Left ventricle myocardium inferior (tissue), 1 donor: Measurements from ENCODE around the gene SPATC1L. TPM values are rescaled to one million over a fixed set of nuclear protein-coding genes. Genes with fewer than 3 reads are reported as not detected.

Experiments
- DNase-seq: peaks from one replicate; pipeline ENCODE4 v3.0.0-alpha.2; 2020
- H3K27ac ChIP-seq: fragments of 200-600 bp; replicated peaks from 2 replicates; pipeline ENCODE4 v1.8.0; 2021
- H3K27me3 ChIP-seq: fragments of 200-600 bp; 2 replicates; pipeline ENCODE4 v1.8.0; 2021; ENCODE audit warnings: low read depth
- H3K36me3 ChIP-seq: fragments of 200-600 bp; 2 replicates; pipeline ENCODE4 v1.8.0; 2021
- H3K4me1 ChIP-seq: fragments of 200-600 bp; 2 replicates; pipeline ENCODE4 v1.8.0; 2021
- H3K4me3 ChIP-seq: fragments of 200-600 bp; 2 replicates; pipeline ENCODE4 v1.8.0; 2021; ENCODE audit warnings: mild to moderate bottlenecking, moderate library complexity
- H3K9me3 ChIP-seq: fragments of 200-600 bp; replicated peaks from 2 replicates; pipeline ENCODE4 v1.8.0; 2021
- intact Hi-C: fragments of 100-400 bp; cut with micrococcal nuclease; formaldehyde crosslinking; loops from one replicate; pipeline ENCODE4 v1.11.0; 2022
- total RNA-seq: library from RNA; stranded (reverse); fragmentation: NEBNext Ultra II Directional; extraction: Animal tissue kit (Norgen Biotek cat#: 25700); gene quantifications from one replicate; pipeline ENCODE4 v1.2.1, GENCODE V29; 2021
- TF ChIP-seq, protein P1 (sequence below): fragments of 200-600 bp; IDR thresholded peaks from 2 replicates; pipeline ENCODE4 v1.8.0; 2021; ENCODE audit warnings: antibody characterized with exemption, mild to moderate bottlenecking, borderline replicate concordance
- donor health status: DM: no; HTN: yes; CAD: no; lungs with severe emphysema.

SPATC1L gene
- total RNA-seq, 1 donor from 2014 or later, result 7.0 TPM

DNA sequence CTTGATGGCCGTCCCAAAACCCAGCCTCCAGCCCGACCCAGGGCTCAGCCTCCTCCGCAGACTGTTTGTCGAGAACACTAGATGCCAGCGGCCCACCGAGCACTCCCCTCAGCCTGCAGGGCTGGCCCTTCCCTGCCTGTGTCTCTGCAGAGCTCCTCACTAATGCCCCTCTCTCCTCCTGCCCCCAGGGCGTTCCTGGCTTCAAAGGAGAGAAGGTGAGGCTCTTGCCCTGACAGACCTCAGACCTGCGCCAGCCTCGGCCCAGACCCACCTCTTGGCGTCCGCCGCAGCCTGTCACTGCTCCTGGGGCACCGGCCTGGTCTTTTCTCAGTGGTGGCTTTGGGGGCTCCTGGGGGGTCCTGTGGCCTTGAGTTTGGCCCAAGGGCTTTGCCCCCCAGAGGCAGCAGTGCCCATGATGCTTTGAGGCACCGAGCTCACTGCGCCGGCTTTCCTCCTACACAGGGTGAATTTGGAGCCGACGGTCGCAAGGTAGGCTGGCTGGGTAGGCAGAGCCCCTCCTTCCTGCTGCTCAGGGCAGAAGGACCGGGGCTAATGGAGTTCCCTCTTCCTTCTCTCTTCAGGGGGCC is 68.0 kb downstream of the SPATC1L start:
- intact Hi-C loops, result no loop called here
- Histone ChIP-seq H3K4me1 (peaks cover under 1% of the 10 kb centered on the region), H3K4me3 (no peak overlapping the region), H3K27me3 (no peaks in the 10 kb centered on the region), H3K9me3 (peaks cover 10% of the 10 kb centered on the region), H3K36me3 (peaks cover 93% of the 10 kb centered on the region), H3K27ac (no peak overlapping the region)
- peak; percentile 8 for DNase-seq
- TF ChIP-seq, protein P1, sequence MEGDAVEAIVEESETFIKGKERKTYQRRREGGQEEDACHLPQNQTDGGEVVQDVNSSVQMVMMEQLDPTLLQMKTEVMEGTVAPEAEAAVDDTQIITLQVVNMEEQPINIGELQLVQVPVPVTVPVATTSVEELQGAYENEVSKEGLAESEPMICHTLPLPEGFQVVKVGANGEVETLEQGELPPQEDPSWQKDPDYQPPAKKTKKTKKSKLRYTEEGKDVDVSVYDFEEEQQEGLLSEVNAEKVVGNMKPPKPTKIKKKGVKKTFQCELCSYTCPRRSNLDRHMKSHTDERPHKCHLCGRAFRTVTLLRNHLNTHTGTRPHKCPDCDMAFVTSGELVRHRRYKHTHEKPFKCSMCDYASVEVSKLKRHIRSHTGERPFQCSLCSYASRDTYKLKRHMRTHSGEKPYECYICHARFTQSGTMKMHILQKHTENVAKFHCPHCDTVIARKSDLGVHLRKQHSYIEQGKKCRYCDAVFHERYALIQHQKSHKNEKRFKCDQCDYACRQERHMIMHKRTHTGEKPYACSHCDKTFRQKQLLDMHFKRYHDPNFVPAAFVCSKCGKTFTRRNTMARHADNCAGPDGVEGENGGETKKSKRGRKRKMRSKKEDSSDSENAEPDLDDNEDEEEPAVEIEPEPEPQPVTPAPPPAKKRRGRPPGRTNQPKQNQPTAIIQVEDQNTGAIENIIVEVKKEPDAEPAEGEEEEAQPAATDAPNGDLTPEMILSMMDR, result no peak

DNA sequence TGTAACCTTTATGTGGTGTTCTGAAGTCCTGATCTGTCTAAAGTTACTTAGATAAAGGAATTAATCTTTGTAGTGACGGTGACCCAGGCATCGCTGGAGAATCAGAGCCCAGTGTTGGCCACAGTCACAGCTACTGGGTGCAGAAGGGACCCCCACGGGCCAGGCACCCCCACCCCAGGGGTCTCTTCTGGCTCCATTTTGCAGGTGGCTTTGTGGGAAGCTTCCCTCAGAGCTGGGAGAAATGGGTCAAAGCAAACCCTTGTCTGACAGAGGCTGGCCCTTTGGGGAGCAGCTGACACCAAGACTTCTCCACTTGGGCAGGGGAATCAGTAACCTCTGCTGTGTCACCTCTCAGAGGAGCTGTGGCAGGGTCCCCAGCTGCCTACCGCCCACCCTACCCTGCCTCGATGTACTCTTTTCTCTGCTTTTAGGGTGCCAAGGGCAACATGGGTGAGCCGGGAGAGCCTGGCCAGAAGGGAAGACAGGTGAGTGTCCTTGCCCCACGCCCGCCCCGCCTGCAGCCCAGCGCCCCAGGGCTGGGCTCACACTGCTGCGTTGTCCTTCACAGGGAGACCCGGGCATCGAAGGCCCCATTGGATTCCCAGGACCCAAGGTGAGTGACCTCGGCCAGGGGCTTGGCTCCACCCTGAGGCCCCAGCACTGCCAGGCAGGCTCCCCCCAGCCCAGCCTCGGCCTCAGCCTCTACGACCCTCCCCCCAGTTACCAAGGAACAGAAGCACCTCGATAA is 68.6 kb downstream of the SPATC1L start:
- TF ChIP-seq, protein P1, result no peak
- Histone ChIP-seq H3K9me3 (peaks cover 10% of the 10 kb centered on the region), H3K27ac (no peak overlapping the region)

DNA sequence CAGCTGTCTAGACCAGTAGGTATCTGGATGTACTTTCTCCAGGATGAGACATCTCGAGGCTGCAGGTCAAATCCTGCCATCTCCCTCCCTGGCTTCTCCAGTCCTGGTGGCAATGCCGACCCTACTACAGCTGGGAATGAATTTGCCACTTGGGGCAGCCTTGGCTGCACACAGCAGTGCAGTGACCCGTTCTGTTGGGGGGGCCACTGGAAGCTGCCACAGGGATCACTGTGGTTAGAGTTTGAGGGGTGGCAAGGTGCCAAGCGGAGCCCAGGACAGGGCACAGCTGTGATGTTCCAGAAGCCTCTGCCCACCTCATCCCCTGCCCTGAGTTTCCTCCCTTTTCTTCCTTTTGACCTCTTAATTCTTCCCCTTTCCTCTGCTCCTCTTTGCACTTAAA is 69.3 kb downstream of the SPATC1L start:
- intact Hi-C loops, result no loop called here
- Histone ChIP-seq H3K27ac (no peak overlapping the region), H3K27me3 (no peaks in the 10 kb centered on the region), H3K36me3 (peaks cover 81% of the 10 kb centered on the region), H3K4me1 (peaks cover 14% of the 10 kb centered on the region), H3K9me3 (peaks cover 10% of the 10 kb centered on the region), H3K4me3 (no peak overlapping the region)
- TF ChIP-seq, protein P1, result no peak
- peak; percentile 10 for DNase-seq

More for the DNA sequence above, 68.6 kb downstream of the SPATC1L start:
- H3K27me3 ChIP-seq, result no peaks in the 10 kb centered on the region
- DNase-seq, result peak; percentile 10
- intact Hi-C loops, result no loop called here
- peaks cover 7% of the 10 kb centered on the region for H3K4me1 ChIP-seq
- no peak overlapping the region for H3K4me3 ChIP-seq
- peaks cover 88% of the 10 kb centered on the region for H3K36me3 ChIP-seq

DNA sequence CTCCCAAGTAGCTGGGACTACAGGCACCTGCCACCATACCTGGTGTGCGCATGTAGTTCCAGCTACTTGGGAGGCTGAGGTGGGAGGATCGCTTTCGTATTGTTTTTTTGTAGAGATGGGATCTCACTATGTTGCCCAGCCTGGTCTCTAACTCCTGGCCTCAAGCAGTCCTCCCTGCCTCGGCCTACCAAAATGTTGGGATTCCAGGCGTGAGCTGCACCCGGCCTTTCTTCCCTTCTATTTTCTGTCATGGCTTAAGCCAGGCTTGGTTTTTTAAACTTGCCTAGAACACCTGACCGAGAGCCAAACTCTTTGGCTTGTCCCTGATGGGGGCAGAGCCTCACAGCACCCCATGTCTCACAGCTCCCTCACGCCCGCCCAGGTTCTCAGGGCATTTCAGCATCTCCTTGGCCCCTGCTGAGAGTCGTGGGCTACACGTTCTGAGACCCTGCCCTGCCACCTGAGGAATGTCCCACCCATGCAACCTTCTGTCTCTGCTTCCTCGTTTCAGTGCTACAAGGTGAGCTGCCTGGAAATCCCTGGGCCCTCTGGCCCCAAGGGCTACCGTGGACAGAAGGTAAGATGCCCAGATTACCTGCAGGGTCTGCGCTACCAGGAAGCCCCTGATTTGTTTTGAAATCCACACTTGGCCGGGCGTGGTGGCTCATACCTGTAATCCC is 70.6 kb downstream of the SPATC1L start:
- Histone ChIP-seq H3K9me3 (peaks cover 10% of the 10 kb centered on the region), H3K27ac (no peak overlapping the region), H3K36me3 (peaks cover 68% of the 10 kb centered on the region), H3K27me3 (no peaks in the 10 kb centered on the region), H3K4me1 (peaks cover 27% of the 10 kb centered on the region), H3K4me3 (no peak overlapping the region)
- intact Hi-C loops, result no loop called here
- TF ChIP-seq, protein P1, result no peak
- DNase-seq, result no peak

DNA sequence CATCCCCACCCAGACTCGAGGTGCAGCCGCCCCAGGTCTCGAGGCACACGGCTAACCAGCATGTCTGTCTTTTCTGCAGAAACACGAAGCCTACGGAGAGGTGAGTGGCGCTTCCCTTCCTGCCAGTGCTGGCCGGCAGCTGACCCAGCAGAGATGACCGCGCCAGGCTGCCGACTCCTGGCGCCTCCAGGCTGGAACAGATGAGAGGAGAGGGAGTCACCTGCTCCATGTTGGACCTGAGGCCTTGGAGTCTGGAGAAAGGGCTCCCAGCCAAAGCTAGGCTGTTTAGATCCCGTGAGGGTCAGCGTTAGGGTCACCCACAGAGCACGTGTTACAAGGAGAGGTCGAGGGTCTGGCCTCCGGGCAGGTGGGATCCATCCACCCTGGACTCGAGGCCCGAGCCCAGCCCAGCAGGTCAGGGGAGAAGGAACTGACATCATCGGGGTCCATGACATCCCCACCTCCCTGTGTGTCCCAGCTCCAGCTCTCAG is 71.5 kb downstream of the SPATC1L start:
- intact Hi-C loops, result no loop called here
- no peaks in the 10 kb centered on the region for H3K27me3 ChIP-seq
- H3K36me3 ChIP-seq, result peaks cover 61% of the 10 kb centered on the region
- H3K4me3 ChIP-seq, result no peak overlapping the region
- no peak for DNase-seq
- TF ChIP-seq, protein P1, result no peak
- no peak overlapping the region for H3K27ac ChIP-seq
- peaks cover 30% of the 10 kb centered on the region for H3K4me1 ChIP-seq
- peaks cover 16% of the 10 kb centered on the region for H3K9me3 ChIP-seq
